Activated effector memory CD4-positive, alpha-beta T cell treated with anti-CD3 and anti-CD28 coated beads, Interleukin-2, amount 50 U/mL, for 16 hours (primary cell): ENCODE measurements around the gene CDHR3.
A peak's percentile ranks its signal among the peaks of the same experiment; 100 is the strongest.

Experiments
- DNase-seq: peaks from one replicate; pipeline ENCODE4 v3.0.0-alpha.2; 2020

CDHR3 gene

DNA sequence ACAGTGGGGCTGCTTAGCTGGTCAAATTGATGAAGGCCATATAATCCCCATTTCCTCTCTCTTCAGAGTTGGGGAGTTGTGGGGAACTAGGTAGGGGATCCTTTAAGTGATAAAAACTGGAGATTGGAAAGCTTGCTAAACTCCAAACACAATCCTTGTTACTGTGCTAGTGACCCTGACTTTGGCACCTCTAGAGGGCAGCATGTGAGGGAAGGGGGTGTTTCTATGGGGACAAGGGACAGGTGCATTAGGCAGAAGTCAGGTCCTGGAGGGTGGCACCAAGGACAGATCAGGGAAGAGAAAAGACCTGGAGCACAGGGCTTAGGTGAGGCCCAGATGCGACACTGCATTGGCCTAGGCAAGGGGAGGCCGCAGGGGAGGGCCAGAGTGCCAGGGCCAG, 66.9 kb downstream of the CDHR3 start:
- no peak for DNase-seq

- no peak for DNase-seq
These were observed 68.4 kb downstream of the CDHR3 start for GRCh38 chr7:106031300-106032035.

- DNase-seq, result no peak
These were observed 69.2 kb downstream of the CDHR3 start for GRCh38 chr7:106032295-106032694.

- no peak for DNase-seq
These were observed 70.7 kb downstream of the CDHR3 start for GRCh38 chr7:106033735-106034134.

DNA sequence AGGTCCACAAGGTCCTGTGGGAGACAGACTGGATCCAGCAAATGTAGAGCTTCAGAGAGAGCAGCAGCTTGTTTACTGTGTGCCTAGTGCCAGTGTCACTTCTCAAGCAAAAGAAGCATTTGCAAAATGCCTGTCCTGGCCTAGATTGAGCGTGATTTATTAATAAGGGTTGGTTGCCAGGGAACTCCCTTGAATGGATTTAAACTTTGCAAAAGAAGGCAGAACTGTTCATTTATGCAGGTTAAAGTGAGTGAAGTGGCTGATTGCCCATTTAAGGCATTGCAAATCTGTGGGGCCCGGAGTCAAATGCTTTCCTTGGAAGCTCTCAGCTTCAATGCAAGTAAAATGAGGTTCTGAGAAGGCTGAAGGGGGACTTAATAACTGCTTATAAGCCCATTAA, 71.3 kb downstream of the CDHR3 start:
- no peak for DNase-seq

DNA sequence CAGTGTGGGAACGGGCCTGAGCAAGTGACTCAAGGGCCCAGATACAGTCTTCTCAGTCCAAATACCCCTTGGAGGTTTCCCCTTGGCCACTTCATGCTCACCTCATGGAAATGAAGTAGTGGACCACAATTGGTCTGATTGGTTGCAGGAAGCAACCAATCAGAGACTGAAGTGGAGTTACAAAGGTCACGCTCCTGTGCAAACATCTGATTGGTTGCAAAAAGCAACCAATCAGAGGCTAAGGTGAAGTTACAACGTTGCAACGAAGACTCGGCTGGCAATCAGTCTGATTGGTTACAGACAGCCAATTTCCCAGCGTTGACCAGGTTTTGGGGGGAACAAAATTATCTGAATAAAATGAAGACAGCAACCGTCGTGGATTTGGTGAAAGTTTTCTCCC, 72.5 kb downstream of the CDHR3 start:
- no peak for DNase-seq

GRCh38 chr7:106036004-106036403, 72.9 kb downstream of the CDHR3 start:
- DNase-seq, result no peak

DNA sequence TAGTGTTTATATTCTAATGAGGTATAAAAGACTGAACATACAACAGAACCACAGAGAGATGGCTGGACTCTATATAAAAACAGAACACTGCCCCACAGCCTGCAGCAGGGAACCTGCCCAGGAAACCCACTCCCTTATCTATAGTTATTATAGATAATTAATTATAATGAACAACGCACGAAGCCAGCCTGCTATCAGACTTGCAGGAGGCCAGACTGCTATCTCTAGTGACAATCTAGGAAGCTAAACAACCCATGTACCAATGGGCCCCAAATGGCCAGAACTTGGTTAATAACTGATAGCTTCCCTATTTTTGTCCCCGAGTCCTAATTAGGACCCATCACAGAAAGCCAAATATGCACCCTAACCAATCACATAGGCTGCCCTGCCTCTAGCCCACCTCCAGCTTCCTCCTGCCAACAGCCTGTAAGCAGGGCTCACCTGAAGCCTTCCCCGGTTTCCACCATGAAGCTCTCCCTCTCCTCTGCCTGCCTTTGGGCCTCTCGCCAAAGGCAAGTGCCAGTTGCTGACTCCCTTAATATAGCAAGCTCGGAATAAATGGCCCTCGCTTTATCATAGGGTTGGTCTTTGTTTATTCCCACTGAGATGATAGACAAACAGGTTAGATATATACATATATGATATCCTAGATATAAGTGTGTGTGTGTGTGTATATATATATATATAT, 74.6 kb downstream of the CDHR3 start:
- DNase-seq, result no peak

DNA sequence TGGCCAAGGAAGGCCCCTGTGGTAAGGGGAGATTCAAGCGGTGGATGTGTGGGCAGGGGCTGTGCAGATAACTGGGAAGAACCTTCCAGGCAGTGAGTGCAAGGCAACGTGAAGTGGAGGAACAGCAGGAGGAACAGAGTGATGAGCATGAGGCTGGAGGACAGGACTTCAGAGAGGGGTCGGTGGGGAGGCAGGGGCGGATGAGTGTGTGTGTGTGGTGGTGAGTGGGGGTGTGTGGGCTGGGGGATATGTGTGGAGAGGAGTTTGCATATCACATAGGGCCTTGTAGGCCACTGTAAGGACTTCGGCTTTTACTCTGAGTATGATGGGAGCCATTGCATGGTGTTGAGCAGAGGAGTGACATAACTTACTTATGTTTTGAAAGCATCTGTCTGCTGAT, 75.2 kb downstream of the CDHR3 start:
- DNase-seq, result no peak

- DNase-seq, result no peak
These were observed 75.9 kb downstream of the CDHR3 start for GRCh38 chr7:106038916-106039315.

GRCh38 chr7:106039486-106040060, 76.5 kb downstream of the CDHR3 start:
- DNase-seq, result no peak

DNA sequence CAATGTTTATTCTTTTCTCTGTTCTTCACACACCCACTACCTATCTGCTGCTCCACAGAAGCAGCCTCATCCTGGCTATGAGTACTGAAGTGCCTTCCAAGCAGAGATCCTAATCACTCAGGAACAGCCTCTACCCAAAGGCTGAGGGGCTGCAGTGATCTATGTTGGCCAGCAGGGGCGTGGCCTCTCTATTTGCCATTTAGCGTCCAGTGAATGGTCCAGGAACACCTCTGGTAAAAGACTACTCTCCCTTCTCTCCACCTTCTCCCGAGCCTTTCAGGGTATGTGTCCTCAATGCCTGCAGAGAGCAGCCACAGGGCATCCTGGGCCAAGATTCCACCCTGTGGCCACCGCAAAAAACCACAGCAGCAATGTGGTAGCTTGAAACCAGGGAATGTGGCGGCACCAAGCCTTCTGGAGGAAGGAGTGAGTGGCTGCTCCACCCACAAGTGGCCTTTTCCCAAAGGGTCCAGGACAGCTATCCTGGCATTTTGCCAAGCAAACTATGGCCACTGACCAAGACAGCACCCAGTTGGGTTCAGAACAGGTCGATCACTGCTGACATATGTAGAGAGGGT, 78.2 kb downstream of the CDHR3 start:
- DNase-seq, result peak; percentile 72

DNA sequence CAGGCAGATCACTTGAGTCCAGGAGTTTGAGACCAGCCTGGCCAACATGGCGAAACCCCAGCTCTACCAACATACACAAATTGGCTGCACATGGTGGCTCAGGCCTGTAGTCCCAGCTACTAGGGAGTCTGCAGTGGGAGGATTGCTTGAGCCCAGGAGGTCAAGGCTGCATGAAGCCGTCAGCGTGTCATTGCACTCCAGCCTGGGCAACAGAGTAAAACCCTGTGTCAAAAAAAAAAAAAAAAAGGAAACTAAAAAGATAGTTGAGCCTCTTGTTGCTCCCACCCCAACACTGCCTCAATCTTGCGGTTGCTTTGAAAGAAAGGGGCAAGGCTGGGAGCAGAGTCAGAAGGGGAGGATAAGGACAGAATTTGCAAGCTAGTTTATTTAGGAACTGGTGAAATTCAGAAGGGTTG, 79.1 kb downstream of the CDHR3 start:
- no peak for DNase-seq

DNA sequence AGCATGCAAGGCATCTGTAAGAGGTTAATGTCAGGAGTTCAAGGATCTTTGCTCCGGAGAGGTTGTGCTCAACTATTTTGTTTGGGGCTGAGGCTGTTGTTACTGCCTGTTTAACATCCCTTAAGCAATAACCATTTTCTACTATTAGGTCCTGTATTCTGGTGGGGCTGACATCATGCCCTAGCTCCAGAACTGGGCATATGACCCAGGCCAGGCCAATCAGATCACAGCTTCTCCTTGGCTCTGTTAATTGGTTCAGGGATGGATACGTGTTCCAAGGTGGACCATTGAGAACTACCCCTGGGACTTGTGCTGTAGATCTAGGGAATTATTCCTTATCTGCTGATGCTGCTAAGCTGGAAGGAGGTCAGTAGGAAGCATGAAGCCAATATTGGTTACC, 82.1 kb downstream of the CDHR3 start:
- no peak for DNase-seq

DNA sequence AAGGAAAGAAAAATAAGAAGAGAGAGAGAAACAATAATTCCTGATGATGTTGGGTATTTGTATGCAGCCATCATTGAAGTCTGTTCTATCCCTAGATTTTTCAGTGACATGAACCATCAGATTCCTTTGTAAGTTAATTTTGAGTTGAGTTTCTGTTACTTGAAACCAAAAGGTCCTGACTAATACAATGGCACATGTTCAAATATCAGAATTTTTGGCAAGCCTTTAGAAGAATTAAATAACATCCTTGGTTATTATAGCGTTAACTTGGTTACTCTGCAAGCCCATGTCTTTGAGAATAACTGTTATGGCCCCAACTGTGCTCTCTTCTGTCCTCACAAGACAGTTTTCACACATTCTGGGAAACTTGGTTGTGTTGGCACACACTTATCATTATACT, 82.5 kb downstream of the CDHR3 start:
- no peak for DNase-seq

- DNase-seq, result no peak
These were observed 84.1 kb downstream of the CDHR3 start for GRCh38 chr7:106047184-106047583.

- DNase-seq, result no peak
These were observed 85.0 kb downstream of the CDHR3 start for GRCh38 chr7:106047818-106048705.

DNA sequence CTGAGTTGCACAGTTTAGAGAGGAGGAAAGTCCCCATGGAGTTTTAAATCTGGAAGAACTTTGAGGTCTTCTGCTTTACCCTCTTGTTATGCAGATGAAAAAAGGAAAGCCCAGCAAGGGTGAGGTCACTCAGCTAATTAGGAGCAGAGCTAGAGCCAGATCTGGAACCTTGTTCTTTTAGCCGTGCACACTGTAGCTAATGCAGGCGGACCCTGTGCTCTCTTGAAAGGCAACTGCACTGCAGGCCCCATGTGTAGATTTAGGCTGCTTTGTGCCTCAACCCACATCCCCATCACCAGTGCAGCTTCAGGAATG, 85.6 kb downstream of the CDHR3 start:
- DNase-seq, result no peak

DNA sequence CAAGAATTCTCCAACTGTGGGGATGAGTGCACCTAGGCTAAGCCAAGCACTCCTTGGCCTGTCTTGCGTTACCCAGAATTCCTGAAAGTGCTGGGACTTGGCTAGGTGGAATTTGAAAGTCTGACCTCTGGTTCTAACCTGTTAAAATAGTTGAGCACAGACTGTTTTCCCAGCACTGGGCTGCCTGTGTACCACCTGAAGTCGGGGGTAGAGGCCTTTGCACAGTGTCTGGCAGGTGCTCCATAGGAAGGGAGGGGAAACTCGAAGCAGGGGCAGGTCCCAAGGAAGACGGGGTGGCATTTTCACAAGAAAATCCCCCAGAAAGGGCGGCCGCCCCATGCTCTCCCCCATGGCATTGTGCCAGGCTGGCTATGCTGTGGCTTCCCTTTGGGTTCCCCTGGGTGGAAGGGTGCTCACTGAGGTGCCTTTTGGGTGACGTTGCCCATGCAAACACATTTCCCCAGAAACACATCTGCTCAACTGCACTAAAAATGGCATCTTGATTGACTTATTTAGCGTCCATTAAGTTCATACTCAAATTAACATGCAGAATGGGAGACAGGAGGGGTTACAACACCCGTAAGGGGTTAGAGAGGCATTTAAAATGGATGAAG, 86.2 kb downstream of the CDHR3 start:
- no peak for DNase-seq

GRCh38 chr7:106050002-106050745, 87.1 kb downstream of the CDHR3 start:
- DNase-seq, result no peak

DNA sequence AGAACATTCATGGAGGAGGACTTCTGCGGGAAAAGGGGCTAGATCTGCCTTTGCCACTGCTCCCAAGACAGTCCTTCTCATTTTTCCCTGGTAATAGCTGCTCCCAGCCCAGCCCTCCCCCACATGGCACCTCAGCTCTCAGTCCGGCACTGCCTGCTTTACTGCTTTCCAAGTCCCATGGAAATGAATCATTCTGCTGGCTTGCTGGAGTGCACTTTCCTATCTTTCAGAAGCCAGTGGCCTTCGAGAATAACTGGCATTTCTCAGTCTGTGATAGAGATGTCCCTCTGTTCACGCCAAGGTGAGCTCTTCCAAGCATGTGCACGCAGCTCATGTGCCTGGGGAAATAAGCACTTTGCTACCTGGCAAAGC, 87.7 kb downstream of the CDHR3 start:
- no peak for DNase-seq

- DNase-seq, result no peak
These were observed 89.6 kb downstream of the CDHR3 start for GRCh38 chr7:106052681-106053080.
